HEK293 (cell line): ENCODE results near the gene TMEM51.

Experiments used
- HOXD13 ChIP-seq: sonication (generic); formaldehyde crosslinking; IDR thresholded peaks from 2 replicates; pipeline ENCODE4 v1.8.0; 2022; ENCODE audit warnings: missing genetic modification reagents, borderline replicate concordance
- PRDM6 ChIP-seq: fragments of 450-650 bp; formaldehyde crosslinking; IDR thresholded peaks from 2 replicates; pipeline ENCODE4 v1.5.1; 2017; ENCODE audit warnings: missing biosample characterization, missing genetic modification characterization
- REST ChIP-seq: fragments of 450-650 bp; formaldehyde crosslinking; IDR thresholded peaks from 2 replicates; pipeline ENCODE4 v1.5.1; 2016; ENCODE audit warnings: missing biosample characterization, missing genetic modification characterization
- SCRT1 ChIP-seq: fragments of 450-650 bp; formaldehyde crosslinking; IDR thresholded peaks from 2 replicates; pipeline ENCODE4 v1.5.1; 2016; ENCODE audit warnings: missing biosample characterization, missing genetic modification characterization, borderline replicate concordance
- YY2 ChIP-seq: fragments of 450-650 bp; formaldehyde crosslinking; IDR thresholded peaks from 2 replicates; pipeline ENCODE4 v1.5.1; 2016; ENCODE audit warnings: missing biosample characterization, missing genetic modification characterization
- ZBTB1 ChIP-seq: fragments of 450-650 bp; formaldehyde crosslinking; IDR thresholded peaks from 2 replicates; pipeline ENCODE4 v1.5.1; 2016; ENCODE audit warnings: missing biosample characterization, missing genetic modification characterization
- ZFP37 ChIP-seq: fragments of 450-650 bp; formaldehyde crosslinking; IDR thresholded peaks from 2 replicates; pipeline ENCODE4 v1.5.1; 2016; ENCODE audit warnings: missing biosample characterization, missing genetic modification characterization
- ZNF114 ChIP-seq: fragments of 450-650 bp; formaldehyde crosslinking; IDR thresholded peaks from 2 replicates; pipeline ENCODE4 v1.5.0; 2017; ENCODE audit warnings: missing biosample characterization, missing genetic modification characterization
- ZNF138 ChIP-seq: fragments of 450-650 bp; formaldehyde crosslinking; IDR thresholded peaks from 2 replicates; pipeline ENCODE4 v1.5.1; 2016; ENCODE audit warnings: missing biosample characterization, missing genetic modification characterization, borderline replicate concordance
- ZNF146 ChIP-seq: fragments of 450-650 bp; formaldehyde crosslinking; IDR thresholded peaks from 2 replicates; pipeline ENCODE4 v1.5.1; 2016; ENCODE audit warnings: missing biosample characterization, missing genetic modification characterization
- ZNF169 ChIP-seq: fragments of 450-650 bp; formaldehyde crosslinking; IDR thresholded peaks from 2 replicates; pipeline ENCODE4 v1.5.1; 2016; ENCODE audit warnings: missing biosample characterization, missing genetic modification characterization
- ZNF311 ChIP-seq: fragments of 450-650 bp; formaldehyde crosslinking; IDR thresholded peaks from 2 replicates; pipeline ENCODE4 v1.5.1; 2017; ENCODE audit warnings: missing biosample characterization, missing genetic modification characterization, borderline replicate concordance
- ZNF324 ChIP-seq: fragments of 450-650 bp; formaldehyde crosslinking; IDR thresholded peaks from 2 replicates; pipeline ENCODE4 v1.5.1; 2016; ENCODE audit warnings: missing biosample characterization, missing genetic modification characterization
- ZNF350 ChIP-seq: fragments of 450-650 bp; formaldehyde crosslinking; IDR thresholded peaks from 2 replicates; pipeline ENCODE4 v1.5.0; 2017; ENCODE audit warnings: missing biosample characterization, mild to moderate bottlenecking, missing genetic modification characterization
- ZNF366 ChIP-seq: fragments of 450-650 bp; formaldehyde crosslinking; conservative IDR thresholded peaks from 2 replicates; pipeline ENCODE4 v1.5.1; 2016; ENCODE audit warnings: missing biosample characterization, missing genetic modification characterization
- ZNF560 ChIP-seq: fragments of 450-650 bp; formaldehyde crosslinking; IDR thresholded peaks from 2 replicates; pipeline ENCODE4 v1.5.1; 2017; ENCODE audit warnings: missing biosample characterization, missing genetic modification characterization, borderline replicate concordance
- ZNF629 ChIP-seq: fragments of 450-650 bp; formaldehyde crosslinking; IDR thresholded peaks from 2 replicates; pipeline ENCODE4 v1.5.1; 2017; ENCODE audit warnings: missing biosample characterization, missing genetic modification characterization
- ZNF830 ChIP-seq: fragments of 450-650 bp; IDR thresholded peaks from 2 replicates; pipeline ENCODE4 v1.5.0; 2018; ENCODE audit warnings: missing biosample characterization, missing genetic modification characterization, low read depth, mild to moderate bottlenecking, moderate library complexity
- TF ChIP-seq, protein P1 (sequence below): fragments of 450-650 bp; formaldehyde crosslinking; IDR thresholded peaks from 2 replicates; pipeline ENCODE4 v1.5.1; 2016; ENCODE audit warnings: missing biosample characterization, missing genetic modification characterization
- TF ChIP-seq, protein P2 (sequence below): fragments of 450-650 bp; formaldehyde crosslinking; IDR thresholded peaks from 2 replicates; pipeline ENCODE4 v1.5.1; 2016; ENCODE audit warnings: missing biosample characterization, missing genetic modification characterization
- TF ChIP-seq, protein P3 (sequence below): fragments of 450-650 bp; IDR thresholded peaks from 2 replicates; pipeline ENCODE4 v1.5.1; 2018; ENCODE audit warnings: missing biosample characterization, missing genetic modification characterization
- TF ChIP-seq, protein P4 (sequence below): fragments of 450-650 bp; formaldehyde crosslinking; IDR thresholded peaks from 2 replicates; pipeline ENCODE4 v1.5.1; 2016; ENCODE audit warnings: missing biosample characterization, missing genetic modification characterization

The TMEM51 gene

GRCh38 chr1:15178571-15179484 lies 25.3 kb downstream of the TMEM51 start (continued):
- TF ChIP-seq, protein P1, sequence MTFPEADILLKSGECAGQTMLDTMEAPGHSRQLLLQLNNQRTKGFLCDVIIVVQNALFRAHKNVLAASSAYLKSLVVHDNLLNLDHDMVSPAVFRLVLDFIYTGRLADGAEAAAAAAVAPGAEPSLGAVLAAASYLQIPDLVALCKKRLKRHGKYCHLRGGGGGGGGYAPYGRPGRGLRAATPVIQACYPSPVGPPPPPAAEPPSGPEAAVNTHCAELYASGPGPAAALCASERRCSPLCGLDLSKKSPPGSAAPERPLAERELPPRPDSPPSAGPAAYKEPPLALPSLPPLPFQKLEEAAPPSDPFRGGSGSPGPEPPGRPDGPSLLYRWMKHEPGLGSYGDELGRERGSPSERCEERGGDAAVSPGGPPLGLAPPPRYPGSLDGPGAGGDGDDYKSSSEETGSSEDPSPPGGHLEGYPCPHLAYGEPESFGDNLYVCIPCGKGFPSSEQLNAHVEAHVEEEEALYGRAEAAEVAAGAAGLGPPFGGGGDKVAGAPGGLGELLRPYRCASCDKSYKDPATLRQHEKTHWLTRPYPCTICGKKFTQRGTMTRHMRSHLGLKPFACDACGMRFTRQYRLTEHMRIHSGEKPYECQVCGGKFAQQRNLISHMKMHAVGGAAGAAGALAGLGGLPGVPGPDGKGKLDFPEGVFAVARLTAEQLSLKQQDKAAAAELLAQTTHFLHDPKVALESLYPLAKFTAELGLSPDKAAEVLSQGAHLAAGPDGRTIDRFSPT (tag by site-specific recombination): peak; percentile 90
- no peak for TF ChIP-seq ZNF830 (tag by site-specific recombination)
- TF ChIP-seq REST (tag by site-specific recombination): no peak
- TF ChIP-seq ZNF169: no peak
- TF ChIP-seq, protein P2, sequence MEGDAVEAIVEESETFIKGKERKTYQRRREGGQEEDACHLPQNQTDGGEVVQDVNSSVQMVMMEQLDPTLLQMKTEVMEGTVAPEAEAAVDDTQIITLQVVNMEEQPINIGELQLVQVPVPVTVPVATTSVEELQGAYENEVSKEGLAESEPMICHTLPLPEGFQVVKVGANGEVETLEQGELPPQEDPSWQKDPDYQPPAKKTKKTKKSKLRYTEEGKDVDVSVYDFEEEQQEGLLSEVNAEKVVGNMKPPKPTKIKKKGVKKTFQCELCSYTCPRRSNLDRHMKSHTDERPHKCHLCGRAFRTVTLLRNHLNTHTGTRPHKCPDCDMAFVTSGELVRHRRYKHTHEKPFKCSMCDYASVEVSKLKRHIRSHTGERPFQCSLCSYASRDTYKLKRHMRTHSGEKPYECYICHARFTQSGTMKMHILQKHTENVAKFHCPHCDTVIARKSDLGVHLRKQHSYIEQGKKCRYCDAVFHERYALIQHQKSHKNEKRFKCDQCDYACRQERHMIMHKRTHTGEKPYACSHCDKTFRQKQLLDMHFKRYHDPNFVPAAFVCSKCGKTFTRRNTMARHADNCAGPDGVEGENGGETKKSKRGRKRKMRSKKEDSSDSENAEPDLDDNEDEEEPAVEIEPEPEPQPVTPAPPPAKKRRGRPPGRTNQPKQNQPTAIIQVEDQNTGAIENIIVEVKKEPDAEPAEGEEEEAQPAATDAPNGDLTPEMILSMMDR (tag by site-specific recombination): no peak
- no peak for TF ChIP-seq ZNF560 (tag by site-specific recombination)
- TF ChIP-seq HOXD13 (CRISPR knock-in tag): no peak
- TF ChIP-seq PRDM6 (tag by site-specific recombination): 0 out of 2 replicates have a peak, but pooled peaks have one; percentile 24
- no peak for TF ChIP-seq ZNF114 (tag by site-specific recombination)
- no peak for TF ChIP-seq SCRT1
- TF ChIP-seq ZNF350 (tag by site-specific recombination): no peak
- peak; percentile 18; the same call in 1 of the 2 replicates for TF ChIP-seq ZNF324 (tag by site-specific recombination)
- TF ChIP-seq ZNF311: no peak
- 0 out of 2 replicates have a peak, but pooled peaks have one; percentile 22 for TF ChIP-seq ZFP37 (tag by site-specific recombination)
- TF ChIP-seq ZNF629: peak; percentile 93
- TF ChIP-seq ZNF138 (tag by site-specific recombination): no peak
- no peak for TF ChIP-seq YY2
- TF ChIP-seq ZBTB1 (tag by site-specific recombination): no peak
- peak; percentile 59 for TF ChIP-seq ZNF366
- no peak for TF ChIP-seq ZNF146 (tag by site-specific recombination)
- TF ChIP-seq, protein P3, sequence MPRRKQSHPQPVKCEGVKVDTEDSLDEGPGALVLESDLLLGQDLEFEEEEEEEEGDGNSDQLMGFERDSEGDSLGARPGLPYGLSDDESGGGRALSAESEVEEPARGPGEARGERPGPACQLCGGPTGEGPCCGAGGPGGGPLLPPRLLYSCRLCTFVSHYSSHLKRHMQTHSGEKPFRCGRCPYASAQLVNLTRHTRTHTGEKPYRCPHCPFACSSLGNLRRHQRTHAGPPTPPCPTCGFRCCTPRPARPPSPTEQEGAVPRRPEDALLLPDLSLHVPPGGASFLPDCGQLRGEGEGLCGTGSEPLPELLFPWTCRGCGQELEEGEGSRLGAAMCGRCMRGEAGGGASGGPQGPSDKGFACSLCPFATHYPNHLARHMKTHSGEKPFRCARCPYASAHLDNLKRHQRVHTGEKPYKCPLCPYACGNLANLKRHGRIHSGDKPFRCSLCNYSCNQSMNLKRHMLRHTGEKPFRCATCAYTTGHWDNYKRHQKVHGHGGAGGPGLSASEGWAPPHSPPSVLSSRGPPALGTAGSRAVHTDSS (tag by site-specific recombination): no peak
- TF ChIP-seq, protein P4, sequence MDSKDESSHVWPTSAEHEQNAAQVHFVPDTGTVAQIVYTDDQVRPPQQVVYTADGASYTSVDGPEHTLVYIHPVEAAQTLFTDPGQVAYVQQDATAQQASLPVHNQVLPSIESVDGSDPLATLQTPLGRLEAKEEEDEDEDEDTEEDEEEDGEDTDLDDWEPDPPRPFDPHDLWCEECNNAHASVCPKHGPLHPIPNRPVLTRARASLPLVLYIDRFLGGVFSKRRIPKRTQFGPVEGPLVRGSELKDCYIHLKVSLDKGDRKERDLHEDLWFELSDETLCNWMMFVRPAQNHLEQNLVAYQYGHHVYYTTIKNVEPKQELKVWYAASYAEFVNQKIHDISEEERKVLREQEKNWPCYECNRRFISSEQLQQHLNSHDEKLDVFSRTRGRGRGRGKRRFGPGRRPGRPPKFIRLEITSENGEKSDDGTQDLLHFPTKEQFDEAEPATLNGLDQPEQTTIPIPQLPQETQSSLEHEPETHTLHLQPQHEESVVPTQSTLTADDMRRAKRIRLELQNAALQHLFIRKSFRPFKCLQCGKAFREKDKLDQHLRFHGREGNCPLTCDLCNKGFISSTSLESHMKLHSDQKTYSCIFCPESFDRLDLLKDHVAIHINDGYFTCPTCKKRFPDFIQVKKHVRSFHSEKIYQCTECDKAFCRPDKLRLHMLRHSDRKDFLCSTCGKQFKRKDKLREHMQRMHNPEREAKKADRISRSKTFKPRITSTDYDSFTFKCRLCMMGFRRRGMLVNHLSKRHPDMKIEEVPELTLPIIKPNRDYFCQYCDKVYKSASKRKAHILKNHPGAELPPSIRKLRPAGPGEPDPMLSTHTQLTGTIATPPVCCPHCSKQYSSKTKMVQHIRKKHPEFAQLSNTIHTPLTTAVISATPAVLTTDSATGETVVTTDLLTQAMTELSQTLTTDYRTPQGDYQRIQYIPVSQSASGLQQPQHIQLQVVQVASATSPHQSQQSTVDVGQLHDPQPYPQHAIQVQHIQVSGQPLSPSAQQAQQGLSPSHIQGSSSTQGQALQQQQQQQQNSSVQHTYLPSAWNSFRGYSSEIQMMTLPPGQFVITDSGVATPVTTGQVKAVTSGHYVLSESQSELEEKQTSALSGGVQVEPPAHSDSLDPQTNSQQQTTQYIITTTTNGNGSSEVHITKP (tag by site-specific recombination): peak; percentile 81
